GM12891 (cell line): ENCODE results near the gene ACKR3.

Experiments used
- PAX5 ChIP-seq: IDR thresholded peaks from 2 replicates; pipeline ENCODE4 v1.6.1; 2011; ENCODE audit warnings: low read length, moderate library complexity, mild to moderate bottlenecking; ENCODE audit not compliant: insufficient read depth, severe bottlenecking
- POLR2A ChIP-seq: IDR thresholded peaks from 2 replicates; pipeline ENCODE4 v1.6.1; 2011; ENCODE audit warnings: low read depth, low read length, control low read depth
- POLR2AphosphoS5 ChIP-seq: IDR thresholded peaks from 2 replicates; pipeline ENCODE4 v1.6.1; 2011; ENCODE audit warnings: low read depth, low read length, control low read depth
- POU2F2 ChIP-seq: IDR thresholded peaks from 2 replicates; pipeline ENCODE4 v1.6.1; 2011; ENCODE audit warnings: low read depth, mild to moderate bottlenecking, control low read depth, low read length, moderate library complexity
- SPI1 ChIP-seq: IDR thresholded peaks from 2 replicates; pipeline ENCODE4 v1.6.1; 2011; ENCODE audit warnings: low read depth, low read length, control low read depth
- TAF1 ChIP-seq: IDR thresholded peaks from 2 replicates; pipeline ENCODE4 v1.6.1; 2011; ENCODE audit warnings: low read depth, low read length, control low read depth

DNA sequence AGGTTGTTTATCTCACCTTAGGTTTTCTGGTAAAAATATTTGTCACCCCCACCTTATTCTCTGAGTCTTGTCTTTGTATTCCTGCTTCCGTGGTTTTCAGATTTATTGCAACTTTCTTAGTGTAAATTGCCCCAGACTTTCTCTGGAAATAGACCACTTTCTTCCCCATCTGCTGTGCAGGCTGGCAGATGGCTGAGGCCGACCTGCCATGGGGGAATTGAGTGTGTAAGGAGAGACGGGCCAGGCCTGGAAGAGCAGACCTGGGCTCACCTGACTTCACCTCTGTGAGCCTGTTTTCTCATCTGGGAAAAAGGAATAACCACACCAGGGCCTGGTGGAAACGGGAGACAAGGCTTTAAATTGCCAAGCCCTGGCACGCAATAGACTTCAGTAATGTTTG lies 44.9 kb downstream of the ACKR3 start:
- TF ChIP-seq POLR2AphosphoS5: no peak
- TF ChIP-seq POLR2A: no peak
- no peak for TF ChIP-seq TAF1
- no peak for TF ChIP-seq SPI1
- no peak for TF ChIP-seq PAX5
- TF ChIP-seq POU2F2: no peak
